Sciatic nerve (tissue), 2 donors: Measurements from ENCODE around the gene SPPL2C. TPM values are rescaled to one million over a fixed set of nuclear protein-coding genes. Genes with fewer than 3 reads are reported as not detected.
"Not testable (repeated sequence)": the region's sequence is repeated elsewhere in the genome, so short reads cannot be mapped to it uniquely, and the experiment has no call there.

Source experiments
- ATAC-seq: fragments of 200-7000 bp; cut with Tn5 transposase; one replicate; pipeline ENCODE4 v1.9.1; 2020; ENCODE audit warnings: mild to moderate bottlenecking, moderate library complexity
- DNase-seq: peaks from one replicate; pipeline ENCODE4 v3.0.0-alpha.2; 2020; ENCODE audit warnings: low spot score
- intact Hi-C: fragments of 100-400 bp; cut with DNase I; formaldehyde crosslinking; loops from one replicate; pipeline ENCODE4 v1.14.2; 2022
- total RNA-seq: library from RNA; stranded (reverse); fragmentation: NEBNext Ultra II Directional; extraction: Animal tissue kit (Norgen Biotek cat#: 25700); gene quantifications from one replicate; pipeline ENCODE4 v1.2.1, GENCODE V29; 2021
- donor health status: DM: no; HTN: no; CAD: no.
- donor health status: DM: no; HTN: no; CAD: no.

Gene SPPL2C
- total RNA-seq, 1 donor from 2014 or later: not detected

DNA sequence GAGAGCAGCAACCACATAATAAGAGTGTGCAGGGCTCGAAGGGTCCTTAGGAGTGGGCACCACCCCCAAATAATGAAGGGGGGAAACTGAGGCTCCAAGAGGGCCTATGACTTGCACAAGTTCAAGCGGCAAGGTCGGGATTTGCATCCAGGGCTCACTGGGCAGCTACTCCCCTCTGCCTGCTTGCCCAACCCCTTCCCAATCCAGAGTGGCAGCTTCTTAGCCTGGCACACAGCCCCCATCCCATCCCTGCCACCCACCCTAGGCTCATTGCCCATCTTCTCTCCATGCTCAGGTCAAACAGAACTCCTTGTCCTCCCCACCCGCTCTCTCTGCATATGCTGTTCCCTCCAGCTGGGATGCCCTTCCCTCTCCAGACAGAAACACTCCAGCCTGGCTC is 2.4 kb downstream of the SPPL2C start:
- ATAC-seq (no peak), DNase-seq (no peak)
- intact Hi-C loops: no loop called here

DNA sequence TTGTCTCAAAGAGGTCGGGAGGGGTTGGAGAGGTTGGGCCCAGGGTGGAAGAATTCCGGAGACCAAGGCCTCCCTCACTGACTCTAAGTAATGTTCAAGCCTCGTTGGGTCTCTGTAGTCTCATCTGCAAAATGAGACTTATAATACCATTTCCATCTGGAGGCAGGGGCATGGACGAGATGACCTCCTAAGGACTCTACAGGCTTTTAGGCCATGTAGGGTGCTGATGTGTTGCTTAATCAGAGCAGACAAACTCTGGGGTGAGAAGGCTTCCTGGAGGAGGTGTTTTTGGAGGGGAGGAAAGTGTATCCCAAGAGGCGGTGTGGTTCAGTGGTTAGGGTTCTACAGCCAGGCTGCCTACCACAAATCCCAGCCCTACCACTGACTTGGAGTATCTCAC is 3.1 kb downstream of the SPPL2C start:
- intact Hi-C loops: no loop called here
- ATAC-seq: no peak
- no peak for DNase-seq

DNA sequence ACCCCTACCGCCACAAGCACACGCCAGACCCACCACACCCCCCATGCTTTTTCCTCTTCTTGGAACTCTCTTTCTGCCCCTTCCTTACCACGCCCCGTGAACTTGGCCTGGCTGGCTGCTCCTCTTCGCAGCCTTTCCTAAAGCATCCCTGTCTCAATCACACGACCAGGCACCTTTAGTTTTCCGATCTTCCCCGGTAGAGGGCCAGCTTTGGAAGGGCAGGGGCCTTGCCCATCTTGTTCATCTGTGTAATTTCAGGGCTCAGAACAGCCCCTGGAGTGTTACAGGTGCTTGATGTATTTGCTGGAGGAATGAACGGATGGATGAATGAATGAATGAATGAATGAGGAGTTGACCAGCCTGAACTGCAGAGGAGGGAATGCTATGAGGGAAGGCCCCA is 3.7 kb downstream of the SPPL2C start:
- no peak for DNase-seq
- intact Hi-C loops: no loop called here
- no peak for ATAC-seq

DNA sequence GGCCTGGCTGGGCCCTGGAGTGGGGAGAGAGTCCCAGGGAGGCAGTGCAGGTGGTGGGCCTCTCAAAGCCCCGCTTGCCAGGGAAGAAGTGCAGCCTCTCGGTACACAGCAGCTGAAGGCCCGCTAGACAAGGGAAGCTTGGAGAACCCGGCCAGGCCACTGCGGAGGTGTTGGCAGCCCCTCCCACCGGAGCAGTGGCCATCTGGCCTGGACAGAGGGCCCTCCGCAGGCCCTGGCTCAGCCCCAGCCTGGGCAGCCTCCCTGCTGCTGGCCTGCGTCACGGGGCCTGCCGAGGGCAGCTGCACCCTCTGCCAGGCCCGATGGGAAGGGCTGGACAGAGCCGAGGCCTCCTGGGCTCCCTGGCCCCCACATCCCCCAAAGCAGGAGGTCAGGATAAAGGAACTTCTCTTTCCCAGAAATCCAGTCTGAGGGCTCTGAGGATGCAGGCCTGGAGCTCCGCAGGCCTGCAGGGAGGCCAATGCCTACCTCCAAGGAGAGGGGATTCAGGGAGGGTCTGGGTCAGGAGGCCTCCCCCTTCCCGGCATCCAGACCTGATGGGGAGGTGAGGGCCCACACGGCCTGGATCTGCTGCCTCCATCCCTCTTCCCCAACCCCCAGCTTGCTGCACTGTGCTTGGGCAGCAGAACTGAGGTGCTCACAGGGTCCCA is 4.3 kb downstream of the SPPL2C start:
- DNase-seq: no peak
- intact Hi-C loops: no loop called here
- peak; percentile 57 for ATAC-seq

DNA sequence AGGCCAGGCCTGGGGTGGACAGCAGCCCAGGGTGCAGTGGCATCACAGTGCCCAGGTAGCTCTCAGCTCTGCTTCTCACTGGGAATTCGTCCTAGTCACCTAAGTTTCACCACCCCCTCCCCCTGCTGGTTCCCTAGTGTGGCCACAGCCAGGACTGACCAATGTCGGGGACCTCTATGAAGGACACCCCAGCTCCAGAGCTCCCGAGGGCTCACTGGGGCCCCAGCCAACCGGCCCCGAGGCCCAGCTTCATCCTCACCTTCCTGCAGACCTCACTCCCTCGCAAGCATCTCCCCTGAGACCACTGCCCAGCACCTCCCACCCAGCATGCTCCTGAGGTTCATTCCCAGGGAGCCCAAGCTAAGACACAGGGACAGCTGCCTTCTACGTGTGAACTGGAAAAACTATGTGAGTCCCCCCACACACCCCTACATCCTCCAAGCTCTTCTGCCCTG is 4.9 kb downstream of the SPPL2C start:
- no peak for ATAC-seq
- no peak for DNase-seq
- intact Hi-C loops: no loop called here

DNA sequence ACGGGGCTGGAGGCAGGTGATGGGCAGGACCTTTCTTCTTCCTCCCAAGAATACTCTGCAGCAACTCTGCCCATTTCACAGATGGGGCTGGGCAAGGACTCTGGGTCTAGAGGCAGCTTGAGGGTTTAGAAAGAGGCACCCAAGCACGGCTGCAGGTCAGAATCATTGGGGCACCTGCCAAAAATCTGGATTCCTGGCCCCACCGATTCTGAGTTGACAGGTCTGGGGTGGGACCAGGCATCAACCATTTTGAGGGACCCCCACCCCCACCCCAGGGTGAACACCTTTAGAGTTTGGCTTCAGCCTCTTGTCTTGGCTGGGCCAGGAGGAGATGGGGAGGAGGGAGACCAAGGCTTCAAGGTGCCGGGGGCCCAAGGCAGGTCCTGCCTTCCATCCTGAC is 5.3 kb downstream of the SPPL2C start:
- DNase-seq (no peak), ATAC-seq (no peak)
- intact Hi-C loops: no loop called here

DNA sequence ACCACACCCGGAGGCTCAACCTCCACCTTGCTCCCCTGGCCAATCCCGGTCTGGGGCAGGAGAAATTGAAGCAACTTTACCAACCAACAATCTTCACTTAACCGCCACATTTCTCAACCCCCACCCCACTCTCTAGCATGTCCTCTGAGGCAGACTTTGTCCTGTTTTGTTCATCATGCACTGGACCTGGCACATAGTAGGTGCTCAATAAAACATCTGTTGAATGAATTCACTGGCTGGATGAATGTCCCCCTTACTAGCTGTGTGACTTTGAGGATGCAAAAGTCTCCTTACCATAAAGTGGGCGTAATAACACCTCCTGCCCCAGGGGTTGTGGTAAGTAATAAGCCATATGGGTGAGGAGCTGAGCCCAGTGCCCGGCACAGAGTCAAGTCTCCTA is 5.8 kb downstream of the SPPL2C start:
- intact Hi-C loops: no loop called here
- ATAC-seq (no peak), DNase-seq (no peak)

DNA sequence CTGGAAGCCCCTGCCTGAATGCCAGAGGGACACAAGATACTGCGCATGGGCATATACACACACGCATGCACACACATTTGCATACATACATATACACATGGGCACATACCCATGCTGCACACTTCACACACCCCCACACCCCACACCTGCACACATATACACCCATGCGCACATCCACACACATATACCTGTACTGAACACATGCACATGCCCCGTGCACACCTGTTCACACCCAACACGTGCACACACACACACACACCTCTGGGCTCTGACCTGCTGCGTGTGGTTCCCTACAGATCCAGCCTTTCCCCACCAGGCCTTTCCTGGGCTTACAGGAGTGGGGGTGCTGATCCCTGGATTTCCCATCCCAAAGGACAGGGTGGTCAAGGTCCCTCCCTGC is 6.3 kb downstream of the SPPL2C start:
- DNase-seq (no peak), ATAC-seq (peak; percentile 23)
- intact Hi-C loops: no loop called here

DNA sequence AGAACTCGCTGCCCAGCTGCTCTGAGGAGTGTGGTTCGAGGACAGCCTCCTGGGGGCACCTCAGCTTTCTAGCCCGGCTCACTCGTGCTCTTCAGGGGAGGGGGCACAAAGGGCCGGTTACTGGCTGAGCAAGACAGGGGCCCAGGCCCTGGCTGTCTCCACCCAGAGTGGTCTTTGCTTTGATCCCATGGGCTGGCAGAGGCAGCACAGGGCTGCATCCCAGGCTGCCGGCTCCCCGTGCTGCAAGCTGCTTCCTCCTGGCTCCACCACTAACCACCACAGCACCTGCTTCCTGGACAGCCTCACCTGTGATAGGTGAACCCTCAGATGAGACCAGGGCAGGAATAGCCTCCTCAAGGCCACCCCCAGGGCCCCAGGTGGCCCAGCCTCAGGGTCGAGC is 6.8 kb downstream of the SPPL2C start:
- ATAC-seq (no peak), DNase-seq (no peak)
- intact Hi-C loops: no loop called here

DNA sequence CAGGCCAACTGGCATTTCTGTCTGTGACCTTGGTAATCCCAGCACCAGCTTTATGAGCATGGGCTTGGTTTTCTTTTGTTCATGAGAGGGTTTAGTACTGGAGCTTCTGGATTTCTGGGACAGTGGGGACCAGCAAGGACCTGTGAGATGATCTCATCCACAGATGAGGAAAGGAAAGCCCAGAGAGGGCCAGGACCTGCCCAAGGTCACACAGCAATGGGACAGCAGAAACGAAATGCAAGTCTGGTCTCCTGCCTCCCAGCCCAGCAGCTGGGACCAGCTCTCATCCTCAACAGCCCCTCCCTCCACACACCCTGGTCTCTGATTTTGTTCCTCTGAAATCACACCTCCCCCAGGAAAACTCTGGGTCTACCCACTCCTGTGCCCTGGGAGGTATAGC is 7.2 kb downstream of the SPPL2C start:
- intact Hi-C loops: no loop called here
- ATAC-seq: no peak
- no peak for DNase-seq

DNA sequence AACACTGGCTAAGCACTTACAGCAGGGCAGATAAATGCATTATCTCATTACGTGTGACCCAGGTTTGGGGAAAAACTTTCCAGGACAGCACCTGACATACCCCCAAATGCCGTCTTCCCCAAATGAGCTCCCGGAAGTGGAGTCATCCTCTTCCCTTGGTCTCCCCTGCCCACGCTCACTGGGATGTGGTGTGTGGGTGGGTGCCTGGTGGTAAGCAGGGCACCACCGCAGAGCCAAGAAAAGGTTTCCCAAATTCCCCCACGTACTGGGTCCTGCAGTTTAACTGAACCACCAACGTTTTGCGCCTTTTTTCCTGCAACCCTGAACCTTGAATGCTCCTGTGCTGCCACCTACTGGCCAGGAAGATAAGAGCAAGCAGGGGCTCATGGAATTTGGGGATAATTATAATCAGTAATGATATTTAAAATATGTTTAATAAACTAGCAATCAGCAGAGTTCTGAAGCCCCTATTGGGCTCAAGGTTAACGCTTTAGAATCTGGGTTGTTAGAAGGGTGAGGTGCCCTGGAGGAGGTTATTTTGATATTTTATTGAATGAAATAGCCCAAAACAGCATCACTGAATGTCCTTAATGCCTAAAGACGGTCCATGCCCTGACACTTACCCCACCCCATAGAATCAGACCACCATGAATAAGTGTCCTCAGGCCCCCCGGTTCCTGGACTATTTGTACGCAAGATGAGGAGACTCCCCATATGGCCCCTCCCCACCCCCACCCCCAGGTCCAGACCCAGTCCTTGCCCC is 8.0 kb downstream of the SPPL2C start:
- intact Hi-C loops: no loop called here
- DNase-seq (peak; percentile 75), ATAC-seq (no peak)

DNA sequence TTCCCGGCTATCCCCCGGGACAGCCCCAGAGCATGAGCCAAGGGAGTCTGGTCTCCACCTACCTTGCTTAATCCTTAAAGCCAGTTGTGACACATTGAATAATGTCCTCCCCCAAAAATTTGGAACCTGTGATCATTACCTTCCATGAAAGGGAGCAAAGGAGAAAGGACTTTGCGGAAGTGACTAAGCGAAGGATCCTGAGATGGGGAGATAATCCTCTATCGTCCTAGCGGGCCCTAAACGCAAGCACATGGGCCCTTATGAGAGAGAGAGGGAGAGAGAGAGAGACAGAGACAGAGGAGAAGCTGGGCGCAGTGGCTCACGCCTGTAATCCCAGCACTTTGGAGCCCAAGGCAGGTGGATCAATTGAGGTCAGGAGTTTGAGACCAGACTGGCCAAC is 9.5 kb downstream of the SPPL2C start:
- ATAC-seq (no peak), DNase-seq (no peak)
- intact Hi-C loops: no loop called here

DNA sequence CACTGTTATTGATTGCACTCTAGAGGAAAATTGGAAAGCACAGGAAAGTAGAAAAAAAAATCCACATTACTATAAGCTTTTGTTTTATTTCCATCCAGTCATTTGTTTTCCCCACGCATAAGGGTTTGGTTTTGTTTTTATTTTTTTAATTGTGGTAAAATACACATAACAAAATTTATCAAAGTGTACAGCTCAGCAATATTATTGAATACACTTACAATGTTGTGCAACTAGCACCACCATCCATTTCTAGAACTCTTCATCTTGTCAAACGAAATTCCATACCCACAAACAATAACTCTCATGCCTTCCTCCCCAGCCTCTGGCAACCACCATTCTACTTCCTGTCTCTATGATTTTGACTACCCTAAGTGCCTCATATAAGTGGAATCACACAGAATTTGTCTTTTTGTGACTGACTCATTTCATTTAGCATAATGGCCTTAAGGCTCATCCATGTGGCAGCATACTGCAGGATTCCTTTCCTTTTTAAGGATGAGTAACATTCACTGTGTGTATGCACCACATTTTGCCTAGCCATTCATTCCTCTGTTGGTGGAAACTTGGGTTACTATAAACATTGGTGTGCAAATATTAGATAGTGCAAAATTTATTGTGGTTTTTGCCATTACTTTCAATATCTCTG is 11.1 kb downstream of the SPPL2C start:
- no peak for ATAC-seq

DNA sequence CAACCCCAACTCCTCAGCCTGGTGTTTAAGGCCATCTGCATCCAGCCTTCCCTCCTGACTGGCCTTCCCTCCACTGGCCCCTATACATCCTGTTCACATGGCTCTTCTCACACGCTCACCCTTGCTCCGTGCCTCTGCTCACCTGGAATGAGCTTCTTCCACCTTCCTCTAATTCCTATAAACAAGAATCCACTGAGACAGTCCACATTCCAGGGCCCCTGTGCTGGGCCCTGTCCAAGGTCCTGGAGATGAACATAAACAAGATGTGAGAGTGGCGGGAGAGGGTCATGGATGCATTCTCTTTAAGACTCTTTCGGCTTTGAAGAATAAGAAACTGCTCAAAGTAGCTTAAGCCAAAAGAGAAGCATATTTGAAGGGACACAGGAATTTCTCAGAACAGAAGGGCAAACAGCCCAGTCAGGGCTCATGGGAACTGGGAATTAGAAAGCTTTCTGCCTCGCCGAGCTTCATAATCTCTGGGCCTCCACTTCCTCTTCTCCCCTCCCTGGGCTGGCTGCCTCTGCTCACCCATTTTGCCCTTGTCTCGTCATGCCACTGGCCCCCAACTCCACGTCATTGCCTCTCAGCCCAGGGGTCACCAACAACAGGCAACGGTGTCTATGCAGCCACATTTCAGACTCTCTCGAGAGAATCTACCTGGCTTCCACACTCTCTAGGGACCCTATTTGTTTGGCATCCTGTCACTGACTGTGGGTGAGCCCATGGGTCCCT is 13.5 kb downstream of the SPPL2C start:
- intact Hi-C loops: no loop called here
- DNase-seq (no peak), ATAC-seq (no peak)

More for the DNA sequence above, 11.1 kb downstream of the SPPL2C start:
- no peak for DNase-seq
- intact Hi-C loops: no loop called here

DNA sequence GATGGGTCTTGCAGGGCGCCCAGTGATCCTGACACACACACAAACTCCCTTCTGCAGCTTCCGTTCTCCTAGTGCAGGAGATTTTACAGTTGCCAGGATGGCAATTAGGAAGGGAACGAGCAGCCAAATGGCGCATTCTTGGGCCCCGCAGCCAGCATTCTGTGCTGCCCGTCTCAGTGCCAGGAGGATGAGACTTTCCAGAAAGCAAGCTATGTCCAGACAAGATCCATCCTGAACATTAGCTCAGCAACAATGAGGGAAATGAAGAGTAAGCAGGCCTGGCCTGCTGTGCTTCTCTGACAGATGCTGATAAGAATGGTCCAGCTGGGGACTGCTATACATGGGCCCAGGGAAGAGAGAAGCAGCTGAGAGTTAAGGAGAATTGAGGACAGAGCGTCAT is 16.5 kb downstream of the SPPL2C start:
- intact Hi-C loops: no loop called here
- ATAC-seq: no peak
- no peak for DNase-seq

DNA sequence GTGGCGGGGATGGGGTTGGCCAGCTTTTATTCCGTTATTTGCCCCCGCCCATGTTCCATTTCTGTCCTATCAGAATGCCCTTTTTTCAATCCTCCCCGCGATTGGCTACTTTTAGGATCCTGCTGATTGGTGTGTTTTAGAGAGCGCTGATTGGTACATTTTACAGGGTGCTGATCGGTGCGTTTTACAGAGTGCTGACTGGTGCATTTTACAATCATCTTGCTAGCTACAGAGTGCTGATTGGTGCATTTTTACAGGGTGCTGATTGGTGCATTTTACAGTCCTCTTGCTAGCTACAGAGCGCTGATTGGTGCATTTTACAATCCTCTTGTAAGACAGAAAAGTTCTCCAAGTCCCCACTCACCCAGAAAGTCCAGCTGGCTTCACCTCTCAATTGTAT is 17.4 kb downstream of the SPPL2C start:
- intact Hi-C loops, DNase-seq, ATAC-seq: not testable (repeated sequence)

DNA sequence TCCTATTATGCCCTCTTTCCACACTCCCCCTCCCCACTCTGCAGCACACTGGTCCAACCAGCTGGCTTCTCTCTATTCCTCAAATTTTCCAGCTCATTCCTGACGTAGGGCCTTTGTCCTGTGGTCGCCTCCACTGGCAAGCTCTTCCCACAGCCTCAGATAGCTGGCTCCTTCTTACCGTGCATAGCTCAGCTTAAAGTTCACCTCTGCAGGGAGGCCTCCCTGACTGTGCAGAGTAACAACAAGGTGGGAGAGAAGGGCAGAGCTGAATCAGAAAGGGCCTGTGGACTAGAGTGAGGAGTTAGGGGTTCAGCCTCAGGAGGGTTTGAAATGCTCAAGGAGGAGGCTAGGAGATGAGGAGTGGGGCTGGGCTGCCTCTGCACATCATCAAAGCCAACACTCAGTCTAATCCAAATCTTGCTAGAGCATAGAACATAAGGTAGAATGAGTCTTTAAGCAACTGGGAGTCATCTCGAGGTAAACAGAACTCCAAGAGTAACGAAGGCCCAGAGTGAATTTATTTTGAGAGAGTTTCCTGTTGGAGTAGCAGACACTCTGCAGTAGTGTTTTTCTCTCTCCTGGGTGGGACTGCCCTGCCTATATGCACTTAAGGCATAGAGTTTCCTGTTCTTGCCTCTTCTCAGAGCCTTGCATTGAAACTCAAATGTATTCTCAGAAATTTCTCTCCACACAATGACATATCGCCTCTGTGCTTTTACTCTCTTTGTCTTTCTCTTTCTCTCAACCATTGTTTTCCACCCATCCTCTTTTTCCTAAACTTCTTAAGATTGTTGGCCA is 19.4 kb downstream of the SPPL2C start:
- intact Hi-C loops: no loop called here
- ATAC-seq (no peak), DNase-seq (no peak)

DNA sequence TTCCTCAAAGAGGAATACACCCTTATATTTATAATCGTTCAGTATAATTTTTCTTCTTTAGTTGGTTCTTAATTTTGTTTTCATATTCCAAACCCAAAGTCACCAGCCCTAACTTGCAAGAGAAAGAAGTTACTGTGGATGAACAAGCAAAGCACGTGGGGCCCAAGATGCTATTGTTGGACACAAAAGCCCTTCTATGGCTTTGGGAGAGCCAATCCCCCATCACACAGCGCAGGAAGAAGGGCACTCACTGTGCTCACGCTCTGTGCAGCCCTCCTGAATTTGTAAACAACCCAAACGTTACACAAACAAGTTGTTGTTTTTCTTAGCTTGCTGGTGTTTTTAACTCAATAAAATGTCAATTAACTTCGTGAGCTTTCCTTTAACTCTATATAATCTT is 22.5 kb downstream of the SPPL2C start:
- DNase-seq: no peak
- no peak for ATAC-seq
- intact Hi-C loops: no loop called here

DNA sequence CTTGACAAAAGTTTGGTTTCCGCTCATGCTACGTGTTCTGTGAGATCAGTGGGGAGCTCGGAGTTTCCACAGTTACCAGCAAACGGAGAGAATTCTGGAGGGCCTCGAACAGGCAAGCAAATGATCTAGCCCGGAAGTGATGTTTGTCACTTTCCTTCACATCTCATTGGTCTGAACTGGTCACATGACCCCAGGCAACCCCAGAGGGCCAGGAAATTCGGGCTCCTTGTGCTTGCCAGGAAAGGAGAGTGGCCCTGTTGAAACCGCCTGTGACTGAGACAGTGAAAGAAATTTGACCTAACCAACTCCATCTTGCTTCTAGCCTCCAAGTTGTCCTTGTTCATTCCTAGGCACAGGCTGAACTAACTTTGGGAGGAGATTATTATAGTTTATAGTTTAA is 23.0 kb downstream of the SPPL2C start:
- ATAC-seq: no peak
- no peak for DNase-seq
- intact Hi-C loops: no loop called here
